GM12878 (cell line): Measurements from ENCODE around the gene VSTM2L. TPM values are rescaled to one million over a fixed set of nuclear protein-coding genes. Genes with fewer than 3 reads are reported as not detected.

Experiments used
- ATAC-seq: fragments of 200-7000 bp; cut with Tn5 transposase; 3 replicates; pipeline ENCODE4 v1.9.1; 2020; ENCODE audit warnings: mild to moderate bottlenecking, moderate library complexity
- BruUV-seq: library from RNA; stranded (reverse); fragments of 400-500 nt; replicated peaks from 2 replicates; lab custom pipeline; 2021; lab: Mats Ljungman, UMichigan
- CTCF ChIA-PET: fragments of 300-600 bp; sonication (Branson Sonifier 250); formaldehyde crosslinking; extraction: SDS; loops from one replicate; lab custom pipeline; 2021; ENCODE audit warnings: inconsistent platforms; lab: Yijun Ruan, JAX
- POLR2A ChIA-PET: fragments of 350-600 bp; formaldehyde crosslinking; extraction: SDS; loops from one replicate; lab custom pipeline; 2021; ENCODE audit warnings: inconsistent platforms; lab: Charles Lee
- RAD21 ChIA-PET: fragments of 300-600 bp; sonication (Branson Sonifier 250); formaldehyde crosslinking; loops from one replicate; lab custom pipeline; 2023; ENCODE audit warnings: antibody characterized with exemption; ENCODE audit not compliant: unreplicated experiment; lab: Charles Lee
- SMC1A ChIA-PET: fragments of 300-600 bp; sonication (Branson Sonifier 250); formaldehyde crosslinking; loops from one replicate; lab custom pipeline; 2023; ENCODE audit not compliant: unreplicated experiment, uncharacterized antibody; lab: Charles Lee
- DNase-seq: peaks from one replicate; pipeline ENCODE4 v3.0.0-alpha.2; 2011; ENCODE audit warnings: low read depth, low spot score
- FAIRE-seq: peaks from 3 replicates; lab custom pipeline; 2011; peaks lifted over from hg19 to GRCh38; lab: Jason Lieb, UNC
- H2AFZ ChIP-seq: 2 replicates; pipeline ENCODE4 v1.6.0; 2011; ENCODE audit warnings: low read depth, low read length, control low read depth; ENCODE audit not compliant: control insufficient read depth
- H3K27ac ChIP-seq: 2 replicates; pipeline ENCODE4 v1.5.1; 2011; ENCODE audit warnings: control low read depth; ENCODE audit not compliant: control insufficient read depth, insufficient read depth
- H3K27me3 ChIP-seq, 2 experiments: replicated peaks in 1 of 2; 2 replicates each; pipeline versions ENCODE4 v1.6.0 to v1.6.1; 2011; ENCODE audit warnings: low read length in 1 of 2; ENCODE audit not compliant: control insufficient read depth in 2 of 2, insufficient read depth in 2 of 2
- H3K36me3 ChIP-seq, 2 experiments: 2 replicates each; pipeline ENCODE4 v1.5.1; 2011; ENCODE audit warnings: low read length in 1 of 2; ENCODE audit not compliant: control insufficient read depth in 2 of 2, insufficient read depth in 2 of 2
- H3K4me1 ChIP-seq: 2 replicates; pipeline ENCODE4 v1.6.1; 2011; ENCODE audit warnings: mild to moderate bottlenecking, low read length, moderate library complexity, mixed read lengths; ENCODE audit not compliant: control insufficient read depth, insufficient read depth
- H3K4me2 ChIP-seq: 2 replicates; pipeline ENCODE4 v1.6.0; 2011; ENCODE audit warnings: control low read depth; ENCODE audit not compliant: control insufficient read depth, insufficient read depth
- H3K4me3 ChIP-seq: fragments of 200-600 bp; sonication (generic); 2 replicates; pipeline ENCODE4 v1.5.1; 2016
- H3K79me2 ChIP-seq: 2 replicates; pipeline ENCODE4 v1.6.0; 2011; ENCODE audit warnings: low read length; ENCODE audit not compliant: control insufficient read depth, insufficient read depth
- H3K9ac ChIP-seq: 2 replicates; pipeline ENCODE4 v1.8.0; 2011; ENCODE audit warnings: low read length, control low read depth, mixed read lengths; ENCODE audit not compliant: control insufficient read depth, insufficient read depth
- H3K9me3 ChIP-seq: replicated peaks from 3 replicates; pipeline ENCODE4 v1.5.1; 2011; ENCODE audit warnings: mild to moderate bottlenecking, low read length; ENCODE audit not compliant: control insufficient read depth, insufficient read depth
- H4K20me1 ChIP-seq: 2 replicates; pipeline ENCODE4 v1.6.0; 2011; ENCODE audit not compliant: control insufficient read depth, insufficient read depth
- ASH2L ChIP-seq: fragments of 300-600, 200-600 bp; sonication (generic); IDR thresholded peaks from 2 replicates; pipeline ENCODE4 v1.6.1; 2017; ENCODE audit warnings: low read depth, mild to moderate bottlenecking, borderline replicate concordance
- ATF7 ChIP-seq: fragments of 450-650 bp; IDR thresholded peaks from 2 replicates; pipeline ENCODE4 v1.6.1; 2016; ENCODE audit warnings: low read depth, mild to moderate bottlenecking
- CBFB ChIP-seq: IDR thresholded peaks from 2 replicates; pipeline ENCODE4 v1.6.1; 2016; ENCODE audit warnings: antibody characterized with exemption, low read depth
- CEBPZ ChIP-seq: fragments of 150-350 bp; IDR thresholded peaks from 2 replicates; pipeline ENCODE4 v1.6.1; 2016; ENCODE audit warnings: low read depth, low read length
- E2F4 ChIP-seq: IDR thresholded peaks from 2 replicates; pipeline ENCODE4 v1.6.1; 2012; ENCODE audit warnings: low read depth, low read length, improper control_type of control experiment
- ESRRA ChIP-seq: IDR thresholded peaks from 2 replicates; pipeline ENCODE4 v1.6.1; 2012; ENCODE audit warnings: mild to moderate bottlenecking, low read length, improper control_type of control experiment
- IKZF1 ChIP-seq: fragments of 450-650 bp; conservative IDR thresholded peaks from 2 replicates; pipeline ENCODE4 v1.6.1; 2017; ENCODE audit warnings: antibody characterized with exemption, mild to moderate bottlenecking
- JUNB ChIP-seq: IDR thresholded peaks from 2 replicates; pipeline ENCODE4 v1.6.1; 2016; ENCODE audit warnings: antibody characterized with exemption, mild to moderate bottlenecking
- MEF2A ChIP-seq: IDR thresholded peaks from 2 replicates; pipeline ENCODE4 v1.6.1; 2011; ENCODE audit warnings: low read depth, mild to moderate bottlenecking, low read length, moderate library complexity; ENCODE audit not compliant: insufficient read depth
- MYB ChIP-seq: fragments of 150-350 bp; IDR thresholded peaks from 2 replicates; pipeline ENCODE4 v1.6.1; 2014; ENCODE audit warnings: mild to moderate bottlenecking, low read depth, low read length, borderline replicate concordance
- PBX3 ChIP-seq: IDR thresholded peaks from 2 replicates; pipeline ENCODE4 v1.6.1; 2011; ENCODE audit warnings: mild to moderate bottlenecking, low read depth, low read length, moderate library complexity; ENCODE audit not compliant: insufficient replicate concordance
- RB1 ChIP-seq: fragments of 450-650 bp; formaldehyde crosslinking; IDR thresholded peaks from 2 replicates; pipeline ENCODE4 v1.6.1; 2017; ENCODE audit warnings: mild to moderate bottlenecking, borderline replicate concordance
- SPI1 ChIP-seq: IDR thresholded peaks from 2 replicates; pipeline ENCODE4 v1.6.1; 2011; ENCODE audit warnings: low read depth, mild to moderate bottlenecking, low read length, moderate library complexity, borderline replicate concordance; ENCODE audit not compliant: insufficient read depth
- SREBF2 ChIP-seq: IDR thresholded peaks from 2 replicates; pipeline ENCODE4 v1.6.1; 2012; ENCODE audit warnings: mild to moderate bottlenecking, low read length
- ZNF207 ChIP-seq: fragments of 450-650 bp; IDR thresholded peaks from 2 replicates; pipeline ENCODE4 v1.6.1; 2014; ENCODE audit warnings: antibody characterized with exemption, mild to moderate bottlenecking, borderline replicate concordance
- ZNF592 ChIP-seq: fragments of 450-650 bp; IDR thresholded peaks from 2 replicates; pipeline ENCODE4 v1.6.1; 2017; ENCODE audit warnings: mild to moderate bottlenecking, moderate library complexity
- WGBS: methylation state at CpG from one replicate; pipeline ENCODE4 v1.1.6; 2016; ENCODE audit warnings: low lambda C conversion rate; ENCODE audit not compliant: insufficient replicate concordance, insufficient coverage; ENCODE audit errors: missing lambda C conversion rate; 5-methylcytosine and 5-hydroxymethylcytosine counted together
- in situ Hi-C: fragments of 300-500 bp; cut with MboI; formaldehyde crosslinking; loops from 9 replicates; pipeline ENCODE4 v1.14.3; 2018; ENCODE audit warnings: mixed read lengths
- intact Hi-C: fragments of 100-400 bp; cut with micrococcal nuclease; formaldehyde crosslinking; loops from one replicate; pipeline ENCODE4 v1.14.2; 2022; ENCODE audit not compliant: unreplicated experiment
- polyA plus RNA-seq, 11 experiments: library from polyadenylated mRNA; depleted of rRNA in 4 of 11; unstranded in 6 of 11; stranded (reverse) in 5 of 11; fragments of >200 nt; fragmentation: Nextera tagmentation in 4 of 11; fragmentation: Illumina TruSeq in 1 of 11; extraction: Ambion mirVana in 4 of 11; extraction: Trizol in 1 of 11; gene quantifications; 1 replicate in 1 of 11; 2 replicates in 10 of 11; pipeline versions ENCODE4 v1.2.1 to v1.2.3, GENCODE V29; 2011 to 2016; ENCODE audit warnings: inconsistent platforms in 2 of 11, missing spikeins in 2 of 11, low read depth in 1 of 11
- total RNA-seq, 4 experiments: library from RNA; depleted of rRNA in 3 of 4; stranded (reverse); fragments of >200 nt in 3 of 4; fragmentation: Illumina TruSeq in 1 of 4; extraction: Trizol in 1 of 4; gene quantifications; 2 replicates each; pipeline versions ENCODE4 v1.2.1 to v1.2.3, GENCODE V29; 2013 to 2021

VSTM2L gene
- total and polyA plus RNA-seq, 10 of the 15 experiments (the other 5 are each of a cell fraction or from before 2014, with no cell fraction given) = 0.05 to 1.5 (median 0.63) TPM; not detected in 2

- ChIA-PET RAD21 (no interaction called here), SMC1A (no interaction called here), POLR2A (no interaction called here), CTCF (no interaction called here)
- WGBS = 90% methylated on average over 10 of the region's 11 CpGs
- Histone ChIP-seq H3K9me3 (no peaks in the 10 kb centered on the region), H3K27ac (no peak overlapping the region), H3K27me3 (no peaks in the 10 kb centered on the region), H2AFZ (no peak overlapping the region), H3K79me2 (no peaks in the 10 kb centered on the region), H4K20me1 (no peaks in the 10 kb centered on the region), H3K4me1 (no peaks in the 10 kb centered on the region), H3K36me3 (peaks cover 3 to 10% of the 10 kb centered on the region in 2 experiments; a peak in 3 of 4 replicates), H3K9ac (no peak overlapping the region), H3K4me2 (no peak overlapping the region), H3K4me3 (no peak overlapping the region)
- DNase-seq = no peak
- ATAC-seq = no peak
- in situ Hi-C loops = no loop called here
- no TSS peak for BruUV-seq
- FAIRE-seq = no peak
- intact Hi-C loops = no loop called here
- no peak for TF ChIP-seq MEF2A
- no peak for TF ChIP-seq E2F4
- no peak for TF ChIP-seq ASH2L
- TF ChIP-seq RB1 = no peak
- TF ChIP-seq SPI1 = no peak
- TF ChIP-seq ESRRA = no peak
- TF ChIP-seq CEBPZ = no peak
- no peak for TF ChIP-seq SREBF2
- TF ChIP-seq ZNF207 = no peak
- TF ChIP-seq ZNF592 = no peak
- no peak for TF ChIP-seq JUNB
- no peak for TF ChIP-seq MYB
- TF ChIP-seq PBX3 = no peak
- TF ChIP-seq CBFB = no peak
- no peak for TF ChIP-seq ATF7
- TF ChIP-seq IKZF1 = no peak
Observed at GRCh38 chr20:37870294-37870693, 32.6 kb upstream of the VSTM2L start.
